K562 (cell line): ENCODE measurements around the gene ZNRF2. TPM values are rescaled to one million over a fixed set of nuclear protein-coding genes. Genes with fewer than 3 reads are reported as not detected.

Experiments used
- ATAC-seq: fragments of 200-7000 bp; cut with Tn5 transposase; 3 replicates; pipeline ENCODE4 v1.9.1; 2020; ENCODE audit warnings: moderate library complexity
- BruUV-seq: library from RNA; stranded (reverse); fragments of 400-500 nt; replicated peaks from 2 replicates; lab custom pipeline; 2021; lab: Mats Ljungman, UMichigan
- CTCF ChIA-PET: fragments of 300-600 bp; formaldehyde crosslinking; extraction: SDS; loops from one replicate; lab custom pipeline; 2021; ENCODE audit warnings: low intra/inter-chr PET ratio; lab: Yijun Ruan, JAX
- POLR2A ChIA-PET: fragments of 300-600, 350-650 bp; sonication (Branson Sonifier 250); formaldehyde crosslinking; extraction: SDS; loops from one replicate; lab custom pipeline; 2021; ENCODE audit warnings: antibody characterized with exemption, inconsistent platforms; lab: Yijun Ruan, JAX
- DNase-seq, 4 experiments: peaks; one replicate each; pipeline versions ENCODE4 v3.0.0 to v3.0.0-alpha.2; 2011 to 2018; ENCODE audit warnings: low spot score in 3 of 4, mixed read lengths in 3 of 4; ENCODE audit errors: extremely low read depth in 1 of 4
- FAIRE-seq: peaks from 2 replicates; lab custom pipeline; 2011; peaks lifted over from hg19 to GRCh38; lab: Jason Lieb, UNC
- H2AFZ ChIP-seq: 2 replicates; pipeline ENCODE4 v1.6.0; 2011; ENCODE audit warnings: low read depth, low read length, control low read depth, inconsistent platforms
- H3K27ac ChIP-seq: fragments of 200-600 bp; 3 replicates; pipeline ENCODE4 v1.8.0; 2011; ENCODE audit warnings: low read depth, mild to moderate bottlenecking, control low read depth, inconsistent platforms, low read length, moderate library complexity, mixed read lengths; ENCODE audit errors: extremely low read depth
- H3K27me3 ChIP-seq, 2 experiments: fragments of 300-600 bp in 1 of 2; 2 replicates in 1 of 2; 3 replicates in 1 of 2; pipeline versions ENCODE4 v1.6.0 to v1.8.0; 2011; ENCODE audit warnings: inconsistent platforms in 2 of 2, low read length in 2 of 2, mild to moderate bottlenecking in 1 of 2, mixed read lengths in 1 of 2, moderate library complexity in 1 of 2; ENCODE audit not compliant: control insufficient read depth in 2 of 2, insufficient read depth in 2 of 2
- H3K36me3 ChIP-seq: fragments of 300-600 bp; 3 replicates; pipeline ENCODE4 v1.8.0; 2011; ENCODE audit warnings: mild to moderate bottlenecking, low read length, inconsistent platforms; ENCODE audit not compliant: control insufficient read depth, insufficient read depth
- H3K4me1 ChIP-seq, 2 experiments: fragments of 200-600 bp in 1 of 2; replicated peaks in 1 of 2; 2 replicates in 1 of 2; 3 replicates in 1 of 2; pipeline versions ENCODE4 v1.5.1 to v1.8.0; 2011; ENCODE audit warnings: inconsistent platforms in 2 of 2, low read length in 2 of 2, mild to moderate bottlenecking in 1 of 2, mixed read lengths in 1 of 2, moderate library complexity in 1 of 2; ENCODE audit not compliant: control insufficient read depth in 2 of 2, insufficient read depth in 2 of 2
- H3K4me2 ChIP-seq: 2 replicates; pipeline ENCODE4 v1.6.1; 2011; ENCODE audit warnings: low read length, control low read depth, inconsistent platforms, mixed read lengths; ENCODE audit not compliant: insufficient read depth
- H3K4me3 ChIP-seq: fragments of 200-600 bp; sonication (generic), shearing (Covaris generic); 2 replicates; pipeline ENCODE4 v1.5.1; 2016; ENCODE audit warnings: control low read depth, inconsistent platforms
- H3K79me2 ChIP-seq: fragments of 200-600 bp; 3 replicates; pipeline ENCODE4 v1.8.0; 2011; ENCODE audit warnings: low read length, inconsistent platforms; ENCODE audit not compliant: control insufficient read depth, insufficient read depth
- H3K9ac ChIP-seq, 2 experiments: 2 replicates each; pipeline versions ENCODE4 v1.6.0 to v1.6.1; 2011; ENCODE audit warnings: low read depth in 2 of 2, low read length in 2 of 2, control low read depth in 1 of 2, inconsistent platforms in 1 of 2, mild to moderate bottlenecking in 1 of 2, mixed read lengths in 1 of 2; ENCODE audit not compliant: insufficient read depth in 1 of 2
- H3K9me1 ChIP-seq: one replicate; pipeline ENCODE4 v1.6.0; 2011; ENCODE audit warnings: inconsistent platforms, mild to moderate bottlenecking, low read length, moderate library complexity; ENCODE audit not compliant: control insufficient read depth, insufficient read depth
- H3K9me3 ChIP-seq: replicated peaks from 2 replicates; pipeline ENCODE4 v1.5.1; 2011; ENCODE audit warnings: low read depth, low read length, inconsistent platforms; ENCODE audit not compliant: control insufficient read depth, insufficient read depth
- H4K20me1 ChIP-seq: replicated peaks from 2 replicates; pipeline ENCODE4 v1.6.1; 2011; ENCODE audit warnings: low read length, inconsistent platforms, mixed read lengths; ENCODE audit not compliant: control insufficient read depth, insufficient read depth
- CC2D1A ChIP-seq: fragments of 450-650 bp; IDR thresholded peaks from 2 replicates; pipeline ENCODE4 v1.6.1; 2017; ENCODE audit warnings: mild to moderate bottlenecking
- CHD2 ChIP-seq: IDR thresholded peaks from 2 replicates; pipeline ENCODE4 v1.6.1; 2011; ENCODE audit warnings: low read depth, low read length
- MAZ ChIP-seq, 2 experiments: fragments of 450-650 bp in 1 of 2; sonication (generic) in 1 of 2; formaldehyde crosslinking; IDR thresholded peaks in 1 of 2; conservative IDR thresholded peaks in 1 of 2; 2 replicates each; pipeline versions ENCODE4 v1.4.0 to v1.5.0; 2020; ENCODE audit warnings: mild to moderate bottlenecking in 1 of 2, missing genetic modification reagents in 1 of 2
- MYC ChIP-seq, 2 experiments: fragments of 250-450 bp in 1 of 2; sonication (Bioruptor Pico) in 1 of 2; IDR thresholded peaks; 2 replicates each; pipeline versions ENCODE4 v1.5.1 to v1.6.1; 2012 to 2021; ENCODE audit warnings: low read depth in 2 of 2, borderline replicate concordance in 1 of 2, improper control_type of control experiment in 1 of 2, low read length in 1 of 2, mild to moderate bottlenecking in 1 of 2, moderate library complexity in 1 of 2
- RAD21 ChIP-seq, 2 experiments: fragments of 250-450 bp in 1 of 2; fragments of 450-650 bp in 1 of 2; sonication (Bioruptor Pico) in 1 of 2; formaldehyde crosslinking in 1 of 2; IDR thresholded peaks in 1 of 2; conservative IDR thresholded peaks in 1 of 2; 2 replicates each; pipeline versions ENCODE4 v1.4.0 to v1.8.0; 2020 to 2022; ENCODE audit warnings: mild to moderate bottlenecking in 2 of 2, moderate library complexity in 1 of 2
- SMC3 ChIP-seq: conservative IDR thresholded peaks from 2 replicates; pipeline ENCODE4 v1.6.1; 2011; ENCODE audit warnings: low read depth, low read length, improper control_type of control experiment; ENCODE audit not compliant: insufficient read depth
- SNIP1 ChIP-seq: fragments of 450-650 bp; IDR thresholded peaks from 2 replicates; pipeline ENCODE4 v1.7.1; 2017; ENCODE audit warnings: low read depth, mild to moderate bottlenecking
- STAG1 ChIP-seq: sonication (generic); formaldehyde crosslinking; IDR thresholded peaks from 2 replicates; pipeline ENCODE4 v1.5.0; 2020; ENCODE audit warnings: missing genetic modification reagents, borderline replicate concordance
- XRCC5 ChIP-seq: fragments of 200-400 bp; formaldehyde crosslinking; IDR thresholded peaks from 2 replicates; pipeline ENCODE4 v1.6.1; 2017; ENCODE audit warnings: low read depth, mild to moderate bottlenecking, low read length
- WGBS: fragments of 100-300 bp; shearing (Covaris generic); methylation state at CpG from one replicate; pipeline ENCODE4 v1.1.6; 2016; ENCODE audit warnings: low coverage, mixed read lengths; ENCODE audit not compliant: insufficient coverage; ENCODE audit errors: missing lambda C conversion rate; 5-methylcytosine and 5-hydroxymethylcytosine counted together
- in situ Hi-C: fragments of 300-500 bp; cut with MboI; formaldehyde crosslinking; loops from 4 replicates; pipeline ENCODE4 v1.15.0; 2018; ENCODE audit warnings: inconsistent platforms, mixed read lengths
- intact Hi-C: fragments of 100-400 bp; cut with micrococcal nuclease; formaldehyde crosslinking; loops from 2 replicates; pipeline ENCODE4 v1.14.2; 2022
- polyA plus RNA-seq, 8 experiments: library from polyadenylated mRNA; depleted of rRNA in 4 of 8; stranded (reverse) in 5 of 8; unstranded in 3 of 8; fragments of >200 nt; fragmentation: Nextera tagmentation in 2 of 8; fragmentation: Illumina TruSeq in 1 of 8; extraction: Ambion mirVana in 2 of 8; extraction: Trizol in 1 of 8; gene quantifications; 2 replicates each; pipeline versions ENCODE4 v1.2.1 to v1.2.3, GENCODE V29; 2011 to 2014; ENCODE audit warnings: inconsistent platforms in 1 of 8, missing spikeins in 1 of 8
- total RNA-seq, 7 experiments: library from RNA; depleted of rRNA in 6 of 7; stranded (reverse); fragments of >200 nt in 6 of 7; fragmentation: Illumina TruSeq in 2 of 7; extraction: Trizol in 2 of 7; gene quantifications; 2 replicates each; pipeline versions ENCODE4 v1.2.1 to v1.2.3, GENCODE V29; 2011 to 2021; ENCODE audit warnings: low replicate concordance in 1 of 7
- TF ChIP-seq, protein P1 (sequence below), 3 experiments: IDR thresholded peaks in 2 of 3; conservative IDR thresholded peaks in 1 of 3; 2 replicates each; pipeline ENCODE4 v1.5.1; 2011 to 2012; ENCODE audit warnings: low read length in 3 of 3, mild to moderate bottlenecking in 3 of 3, control low read depth in 2 of 3, improper control_type of control experiment in 1 of 3, inconsistent platforms in 1 of 3, low read depth in 1 of 3, mixed read lengths in 1 of 3, moderate library complexity in 1 of 3; ENCODE audit not compliant: insufficient read depth in 2 of 3
- TF ChIP-seq, protein P2 (sequence below): fragments of 250-450 bp; sonication (Bioruptor Pico); IDR thresholded peaks from 2 replicates; pipeline ENCODE4 v1.5.1; 2021; ENCODE audit warnings: mild to moderate bottlenecking
- TF ChIP-seq, protein P3 (sequence below): fragments of 450-650 bp; formaldehyde crosslinking; IDR thresholded peaks from 2 replicates; pipeline ENCODE4 v1.4.0; 2020; ENCODE audit warnings: mild to moderate bottlenecking, moderate library complexity

The ZNRF2 gene
- total and polyA plus RNA-seq, 9 of the 15 experiments (the other 6 are each of a cell fraction or from before 2014, with no cell fraction given): 1.1 to 13.9 (median 5.5) TPM

DNA sequence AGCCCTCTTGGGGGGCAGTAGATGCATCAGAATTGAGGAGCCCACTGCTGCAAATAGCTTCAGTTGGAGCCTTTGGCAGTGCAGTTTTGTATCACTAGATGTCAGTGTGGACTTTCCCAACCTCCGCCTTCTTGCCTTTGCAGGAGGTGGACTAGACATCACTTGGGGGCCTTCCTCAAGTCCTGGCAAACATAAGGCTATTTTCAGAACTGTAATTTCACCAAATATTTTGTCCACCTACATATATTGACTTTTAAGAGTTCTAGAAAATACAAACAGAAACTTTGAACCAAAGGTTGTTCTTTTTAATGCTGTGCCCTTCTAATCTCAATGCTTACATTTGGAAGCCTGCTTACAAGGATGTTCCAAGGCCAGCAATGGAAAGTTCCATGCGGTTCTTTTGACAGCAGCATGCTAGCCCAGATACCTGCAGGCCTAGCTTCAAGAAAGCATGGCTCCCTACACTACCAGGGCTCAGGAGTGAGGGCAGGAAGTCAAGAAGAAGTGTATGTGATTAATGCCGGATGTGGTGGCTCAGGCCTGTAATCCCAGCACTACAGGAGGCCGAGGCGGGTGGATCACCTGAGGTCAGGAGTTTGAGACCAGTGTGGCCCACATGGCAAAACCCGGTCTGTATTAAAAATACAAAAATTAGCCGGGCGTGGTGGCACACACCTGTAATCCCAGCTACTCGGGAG lies 8.0 kb upstream of the ZNRF2 start:
- no peaks in the 10 kb centered on the region for H3K36me3 ChIP-seq
- no peaks in the 10 kb centered on the region for H3K9me3 ChIP-seq
- no peak overlapping the region for H2AFZ ChIP-seq
- no peak overlapping the region for H3K4me3 ChIP-seq
- H3K27me3 ChIP-seq: no peaks in the 10 kb centered on the region
- H3K9ac ChIP-seq: no peak overlapping the region
- in situ Hi-C loops (loop anchor here (5.0 kb wide), 1 partner anchor 136 kb away; no protein-coding TSS in a partner anchor), intact Hi-C loops (loop anchor here (1.0 to 10.0 kb wide), 4 partner anchors 76 to 458 kb away; no protein-coding TSS in a partner anchor)
- CTCF ChIA-PET: interaction anchor here (0.5 to 2.8 kb wide), 6 partner anchors 9 to 464 kb away, joined by 3 to 25 read pairs (median 9); no protein-coding TSS in a partner anchor
- peak; percentile 89 for FAIRE-seq
- POLR2A ChIA-PET: interaction anchor here (0.5 to 1.7 kb wide), 7 partner anchors 14 to 294 kb away, joined by 3 to 4 read pairs (median 3); no protein-coding TSS in a partner anchor
- no TSS peak for BruUV-seq
- peak in 2 of 4 experiments; percentile 57 to 75 for DNase-seq
- WGBS: 62% methylated on average over 8 of the region's 9 CpGs
- H4K20me1 ChIP-seq: no peaks in the 10 kb centered on the region
- H3K4me2 ChIP-seq: no peak overlapping the region
- H3K79me2 ChIP-seq: no peaks in the 10 kb centered on the region
- H3K9me1 ChIP-seq: no peaks in the 10 kb centered on the region
- H3K27ac ChIP-seq: no peak overlapping the region
- H3K4me1 ChIP-seq: peaks cover 0 to 5% of the 10 kb centered on the region in 2 experiments; a peak in 3 of 5 replicates
- peak; percentile 91 for ATAC-seq
- TF ChIP-seq, protein P1, sequence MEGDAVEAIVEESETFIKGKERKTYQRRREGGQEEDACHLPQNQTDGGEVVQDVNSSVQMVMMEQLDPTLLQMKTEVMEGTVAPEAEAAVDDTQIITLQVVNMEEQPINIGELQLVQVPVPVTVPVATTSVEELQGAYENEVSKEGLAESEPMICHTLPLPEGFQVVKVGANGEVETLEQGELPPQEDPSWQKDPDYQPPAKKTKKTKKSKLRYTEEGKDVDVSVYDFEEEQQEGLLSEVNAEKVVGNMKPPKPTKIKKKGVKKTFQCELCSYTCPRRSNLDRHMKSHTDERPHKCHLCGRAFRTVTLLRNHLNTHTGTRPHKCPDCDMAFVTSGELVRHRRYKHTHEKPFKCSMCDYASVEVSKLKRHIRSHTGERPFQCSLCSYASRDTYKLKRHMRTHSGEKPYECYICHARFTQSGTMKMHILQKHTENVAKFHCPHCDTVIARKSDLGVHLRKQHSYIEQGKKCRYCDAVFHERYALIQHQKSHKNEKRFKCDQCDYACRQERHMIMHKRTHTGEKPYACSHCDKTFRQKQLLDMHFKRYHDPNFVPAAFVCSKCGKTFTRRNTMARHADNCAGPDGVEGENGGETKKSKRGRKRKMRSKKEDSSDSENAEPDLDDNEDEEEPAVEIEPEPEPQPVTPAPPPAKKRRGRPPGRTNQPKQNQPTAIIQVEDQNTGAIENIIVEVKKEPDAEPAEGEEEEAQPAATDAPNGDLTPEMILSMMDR (IDR thresholded peaks at IDR 0.05 in 2 of 3, conservative IDR thresholded peaks at IDR 0.05 in 1 of 3; ENCODE audit: insufficient read depth in 2 of 3, low read depth in 1 of 3, low read length in 3 of 3): peak; percentile 82 to 86 (median 82)
- TF ChIP-seq RAD21 (CRISPR knock-in tag; conservative IDR thresholded peaks at IDR 0.05 in 1 of 2, IDR thresholded peaks at IDR 0.05 in 1 of 2) (peak; percentile 85 to 94), XRCC5 (no peak), CHD2 (no peak), CC2D1A (peak; percentile 35; the same call in 1 of the 2 replicates), SMC3 (peak; percentile 86), MYC (IDR thresholded peaks at IDR 0.05; ENCODE audit: low read depth, low read length) (no peak), MYC (CRISPR knock-in tag; IDR thresholded peaks at IDR 0.05; ENCODE audit: borderline replicate concordance, low read depth) (no peak), MAZ (CRISPR knock-in tag; conservative IDR thresholded peaks at IDR 0.05 in 1 of 2, IDR thresholded peaks at IDR 0.05 in 1 of 2) (0 out of 4 replicates have a peak, but pooled peaks of 1 of the 2 experiments have one; percentile 18), STAG1 (CRISPR knock-in tag) (peak; percentile 56; the same call in 1 of the 2 replicates), SNIP1 (no peak)
- TF ChIP-seq, protein P2, sequence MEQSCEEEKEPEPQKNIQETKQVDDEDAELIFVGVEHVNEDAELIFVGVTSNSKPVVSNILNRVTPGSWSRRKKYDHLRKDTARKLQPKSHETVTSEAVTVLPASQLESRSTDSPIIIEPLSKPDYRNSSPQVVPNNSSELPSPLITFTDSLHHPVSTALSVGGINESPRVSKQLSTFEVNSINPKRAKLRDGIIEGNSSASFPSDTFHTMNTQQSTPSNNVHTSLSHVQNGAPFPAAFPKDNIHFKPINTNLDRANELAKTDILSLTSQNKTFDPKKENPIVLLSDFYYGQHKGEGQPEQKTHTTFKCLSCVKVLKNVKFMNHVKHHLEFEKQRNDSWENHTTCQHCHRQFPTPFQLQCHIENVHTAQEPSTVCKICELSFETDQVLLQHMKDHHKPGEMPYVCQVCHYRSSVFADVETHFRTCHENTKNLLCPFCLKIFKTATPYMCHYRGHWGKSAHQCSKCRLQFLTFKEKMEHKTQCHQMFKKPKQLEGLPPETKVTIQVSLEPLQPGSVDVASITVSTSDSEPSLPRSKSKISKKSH (CRISPR knock-in tag): no peak
- TF ChIP-seq, protein P3, sequence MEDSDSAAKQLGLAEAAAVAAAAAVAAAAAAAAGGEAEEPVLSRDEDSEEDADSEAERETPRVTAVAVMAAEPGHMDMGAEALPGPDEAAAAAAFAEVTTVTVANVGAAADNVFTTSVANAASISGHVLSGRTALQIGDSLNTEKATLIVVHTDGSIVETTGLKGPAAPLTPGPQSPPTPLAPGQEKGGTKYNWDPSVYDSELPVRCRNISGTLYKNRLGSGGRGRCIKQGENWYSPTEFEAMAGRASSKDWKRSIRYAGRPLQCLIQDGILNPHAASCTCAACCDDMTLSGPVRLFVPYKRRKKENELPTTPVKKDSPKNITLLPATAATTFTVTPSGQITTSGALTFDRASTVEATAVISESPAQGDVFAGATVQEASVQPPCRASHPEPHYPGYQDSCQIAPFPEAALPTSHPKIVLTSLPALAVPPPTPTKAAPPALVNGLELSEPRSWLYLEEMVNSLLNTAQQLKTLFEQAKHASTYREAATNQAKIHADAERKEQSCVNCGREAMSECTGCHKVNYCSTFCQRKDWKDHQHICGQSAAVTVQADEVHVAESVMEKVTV (CRISPR knock-in tag): peak; percentile 78
